ENCODE measurements around the gene LNP1.

Gene LNP1

DNA sequence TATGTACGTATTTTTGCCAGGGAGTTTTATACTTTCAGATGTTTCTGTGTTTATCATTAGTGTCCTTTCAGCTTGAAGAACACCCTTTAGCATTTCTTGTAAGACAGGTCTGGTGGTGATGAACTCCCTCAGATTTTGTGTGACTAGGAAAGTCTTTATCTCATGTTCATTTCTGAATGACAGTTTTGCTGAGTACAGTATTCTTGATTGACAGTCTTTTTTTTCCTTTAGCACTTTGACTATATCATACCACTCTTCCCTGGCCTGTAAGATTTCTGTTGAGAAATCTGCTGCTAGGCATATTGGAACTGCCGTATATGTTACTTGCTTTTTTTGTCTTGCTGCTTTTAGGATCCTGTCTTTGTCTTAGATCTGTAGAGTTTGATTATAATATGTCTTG, 5.8 kb downstream of the LNP1 start:
- Mint-ChIP-seq H3K4me3 (no peak overlapping the region), H3K27me3 (no peaks in the 10 kb centered on the region), H3K27ac (no peak overlapping the region), H3K9me3 (peaks cover 14 to 15% of the 10 kb centered on the region in 2 donors), H3K36me3 (peaks cover 29 to 31% of the 10 kb centered on the region in 2 donors), H3K4me1 (peaks cover 0 to 9% of the 10 kb centered on the region in 2 donors)
- DNase-seq: no peak
- ATAC-seq (replicated peaks): no peak

DNA sequence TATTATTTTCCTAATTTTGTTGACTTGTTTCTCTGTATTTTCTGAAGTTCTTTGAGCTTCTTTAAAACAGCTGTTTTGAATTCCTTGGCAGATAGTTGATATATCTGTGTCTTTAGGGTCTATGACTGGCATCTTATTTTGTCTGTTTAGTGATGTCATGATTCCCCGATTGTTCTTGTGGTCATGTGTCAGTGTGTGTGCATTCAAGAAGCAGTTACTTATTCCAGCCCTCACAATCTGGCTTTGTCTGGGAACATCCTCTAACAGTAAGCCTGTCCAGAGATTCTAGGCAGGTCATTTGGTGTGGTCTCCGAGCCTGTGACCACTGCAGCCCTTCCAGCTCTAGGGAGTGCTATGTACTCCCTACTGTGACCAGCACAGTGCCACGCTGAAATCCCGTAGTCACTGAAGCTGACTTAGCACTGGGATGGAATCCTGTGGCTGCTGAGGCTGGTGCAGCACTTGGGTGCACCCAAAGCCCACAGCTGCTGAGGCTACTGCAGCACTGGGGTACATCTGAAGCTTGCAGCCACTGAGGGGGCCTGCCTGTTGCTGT, 6.7 kb downstream of the LNP1 start:
- Mint-ChIP-seq H3K4me1 (peaks cover 0 to 8% of the 10 kb centered on the region in 2 donors), H3K4me3 (no peak overlapping the region), H3K9me3 (peaks cover 14 to 15% of the 10 kb centered on the region in 2 donors), H3K27ac (no peak overlapping the region), H3K36me3 (peaks cover 29 to 36% of the 10 kb centered on the region in 2 donors), H3K27me3 (no peaks in the 10 kb centered on the region)
- DNase-seq (no peak), ATAC-seq (replicated peaks) (no peak)

- Mint-ChIP-seq H3K4me1 (peaks cover 0 to 6% of the 10 kb centered on the region in 2 donors), H3K4me3 (no peak overlapping the region), H3K36me3 (peaks cover 25 to 34% of the 10 kb centered on the region in 2 donors), H3K27ac (no peak overlapping the region), H3K9me3 (peaks cover 14 to 15% of the 10 kb centered on the region in 2 donors), H3K27me3 (no peaks in the 10 kb centered on the region)
- ATAC-seq (replicated peaks): no peak
- DNase-seq: no peak
Observed at GRCh38 chr3:100411091-100411982, 10.0 kb downstream of the LNP1 start.

GRCh38 chr3:100412912-100413590, 11.7 kb downstream of the LNP1 start:
- peaks cover 16 to 25% of the 10 kb centered on the region in 2 donors for H3K36me3 Mint-ChIP-seq
- H3K27me3 Mint-ChIP-seq: no peaks in the 10 kb centered on the region
- H3K27ac Mint-ChIP-seq: no peak overlapping the region
- H3K9me3 Mint-ChIP-seq: peaks cover 6 to 7% of the 10 kb centered on the region in 2 donors
- ATAC-seq (replicated peaks) (no peak), DNase-seq (no peak)
- H3K4me1 Mint-ChIP-seq: peaks cover 0 to 6% of the 10 kb centered on the region in 2 donors
- no peak overlapping the region for H3K4me3 Mint-ChIP-seq

- Mint-ChIP-seq H3K4me3 (no peak overlapping the region), H3K9me3 (peaks cover 6 to 7% of the 10 kb centered on the region in 2 donors), H3K27ac (no peak overlapping the region), H3K36me3 (peaks cover 16 to 25% of the 10 kb centered on the region in 2 donors), H3K27me3 (no peaks in the 10 kb centered on the region), H3K4me1 (peaks cover 0 to 6% of the 10 kb centered on the region in 2 donors)
- no peak for ATAC-seq (replicated peaks)
- no peak for DNase-seq
Observed at GRCh38 chr3:100413613-100414012, 12.3 kb downstream of the LNP1 start.

DNA sequence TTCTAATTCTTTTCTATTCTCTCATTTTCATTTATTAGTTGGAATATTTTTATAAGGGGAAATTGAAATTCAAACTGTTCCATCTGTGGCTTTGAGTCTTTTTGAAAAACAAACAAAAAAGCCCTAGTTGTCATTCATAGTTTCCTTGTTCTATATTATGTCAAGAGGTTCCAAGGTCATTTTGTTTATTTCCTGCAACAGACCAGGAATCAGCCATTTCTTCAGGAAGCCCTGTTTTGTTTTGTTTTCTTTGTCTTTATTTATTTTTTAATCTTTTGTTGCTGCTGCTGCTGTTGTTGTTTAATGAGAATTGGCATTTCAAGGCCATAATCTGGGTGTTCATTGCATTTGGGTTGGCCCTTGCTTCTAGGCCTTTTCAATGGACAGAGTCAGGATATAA, 14.8 kb downstream of the LNP1 start:
- Mint-ChIP-seq H3K9me3 (peaks cover 1 to 5% of the 10 kb centered on the region in 2 donors), H3K27me3 (no peaks in the 10 kb centered on the region), H3K4me3 (no peak overlapping the region), H3K4me1 (peaks cover 5 to 6% of the 10 kb centered on the region in 2 donors), H3K36me3 (peaks cover 5 to 15% of the 10 kb centered on the region in 2 donors), H3K27ac (no peak overlapping the region)
- ATAC-seq (replicated peaks) (no peak), DNase-seq (no peak)

GRCh38 chr3:100416863-100417262, 15.5 kb downstream of the LNP1 start:
- H3K4me3 Mint-ChIP-seq: no peak overlapping the region
- no peak for ATAC-seq (replicated peaks)
- no peaks in the 10 kb centered on the region for H3K9me3 Mint-ChIP-seq
- DNase-seq: no peak
- H3K36me3 Mint-ChIP-seq: peaks cover 0 to 8% of the 10 kb centered on the region in 2 donors
- no peaks in the 10 kb centered on the region for H3K27me3 Mint-ChIP-seq
- peaks cover 5 to 6% of the 10 kb centered on the region in 2 donors for H3K4me1 Mint-ChIP-seq
- no peak overlapping the region for H3K27ac Mint-ChIP-seq

GRCh38 chr3:100419406-100419805, 18.1 kb downstream of the LNP1 start:
- Mint-ChIP-seq H3K9me3 (no peaks in the 10 kb centered on the region), H3K27me3 (no peaks in the 10 kb centered on the region), H3K4me1 (peaks cover 0 to 5% of the 10 kb centered on the region in 2 donors), H3K27ac (no peak overlapping the region), H3K36me3 (no peaks in the 10 kb centered on the region), H3K4me3 (no peak overlapping the region)
- peak; percentile 42 to 59 for ATAC-seq (replicated peaks)
- DNase-seq: no peak

DNA sequence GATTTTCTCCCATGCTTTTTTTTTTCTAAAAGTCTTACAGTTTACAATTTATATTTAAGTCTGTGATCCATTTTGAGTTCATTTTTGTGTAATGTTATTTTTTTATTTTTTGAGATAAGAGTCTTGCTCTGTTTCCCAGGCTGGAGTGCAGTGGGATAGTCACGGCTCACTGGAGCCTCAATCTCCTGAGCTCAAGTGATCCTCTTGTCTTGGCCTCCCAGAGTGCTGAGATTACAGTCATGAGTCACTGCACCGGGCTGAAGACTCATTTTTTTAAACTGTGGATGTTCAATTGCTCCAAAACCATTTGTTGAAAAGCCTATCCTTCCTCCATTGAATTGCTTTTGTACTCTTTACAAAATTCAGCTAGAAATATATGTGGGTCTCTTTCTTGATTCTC, 19.5 kb downstream of the LNP1 start:
- H3K27me3 Mint-ChIP-seq: no peaks in the 10 kb centered on the region
- no peaks in the 10 kb centered on the region for H3K9me3 Mint-ChIP-seq
- no peak overlapping the region for H3K27ac Mint-ChIP-seq

DNA sequence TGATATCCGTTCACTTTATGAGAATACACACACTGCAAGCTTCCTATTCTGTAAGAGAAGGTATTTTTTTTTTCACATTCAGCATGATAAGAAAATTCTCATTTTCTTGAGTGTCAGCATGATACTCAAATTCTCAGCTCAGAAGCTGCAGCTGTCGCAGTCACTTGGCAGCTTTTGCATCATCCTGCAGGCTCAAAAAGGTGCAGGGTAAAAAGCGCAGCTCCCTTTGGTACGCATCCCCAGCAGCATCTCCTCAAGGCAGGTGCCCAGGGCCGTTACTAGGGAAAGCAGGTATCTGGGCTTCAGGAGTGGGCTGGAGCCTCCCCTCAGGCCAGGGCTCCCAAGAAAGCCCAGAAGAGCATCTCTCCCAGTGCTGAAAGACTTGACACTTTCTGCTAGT, 22.3 kb downstream of the LNP1 start:
- H3K36me3 Mint-ChIP-seq: no peaks in the 10 kb centered on the region

More for the DNA sequence above, 19.5 kb downstream of the LNP1 start:
- Mint-ChIP-seq H3K4me1 (peaks cover 0 to 5% of the 10 kb centered on the region in 2 donors), H3K36me3 (no peaks in the 10 kb centered on the region), H3K4me3 (no peak overlapping the region)
- DNase-seq (no peak), ATAC-seq (replicated peaks) (no peak)

GRCh38 chr3:100424261-100424660, 22.9 kb downstream of the LNP1 start:
- no peak overlapping the region for H3K4me3 Mint-ChIP-seq
- H3K9me3 Mint-ChIP-seq: no peaks in the 10 kb centered on the region
- DNase-seq (no peak), ATAC-seq (replicated peaks) (no peak)
- H3K27me3 Mint-ChIP-seq: no peaks in the 10 kb centered on the region
- no peaks in the 10 kb centered on the region for H3K36me3 Mint-ChIP-seq
- no peak overlapping the region for H3K27ac Mint-ChIP-seq
- H3K4me1 Mint-ChIP-seq: peaks cover 0 to 5% of the 10 kb centered on the region in 2 donors

More for the DNA sequence above, 22.3 kb downstream of the LNP1 start:
- no peaks in the 10 kb centered on the region for H3K27me3 Mint-ChIP-seq
- no peaks in the 10 kb centered on the region for H3K9me3 Mint-ChIP-seq
- no peak overlapping the region for H3K4me3 Mint-ChIP-seq
- DNase-seq (no peak), ATAC-seq (replicated peaks) (no peak)
- H3K4me1 Mint-ChIP-seq: peaks cover 0 to 5% of the 10 kb centered on the region in 2 donors
- H3K27ac Mint-ChIP-seq: no peak overlapping the region

- no peak for ATAC-seq (replicated peaks)
- Mint-ChIP-seq H3K4me1 (no peaks in the 10 kb centered on the region), H3K4me3 (no peak overlapping the region)
Observed at GRCh38 chr3:100425316-100425715, 24.0 kb downstream of the LNP1 start.

GRCh38 chr3:100426067-100426682, 24.8 kb downstream of the LNP1 start:
- no peak for DNase-seq
- H3K4me3 Mint-ChIP-seq: no peak overlapping the region
- no peaks in the 10 kb centered on the region for H3K4me1 Mint-ChIP-seq
- H3K36me3 Mint-ChIP-seq: no peaks in the 10 kb centered on the region
- H3K9me3 Mint-ChIP-seq: no peaks in the 10 kb centered on the region
- no peaks in the 10 kb centered on the region for H3K27me3 Mint-ChIP-seq
- no peak for ATAC-seq (replicated peaks)
- no peak overlapping the region for H3K27ac Mint-ChIP-seq

More at GRCh38 chr3:100425316-100425715, 24.0 kb downstream of the LNP1 start:
- no peak for DNase-seq
- no peaks in the 10 kb centered on the region for H3K36me3 Mint-ChIP-seq
- no peak overlapping the region for H3K27ac Mint-ChIP-seq
- H3K9me3 Mint-ChIP-seq: no peaks in the 10 kb centered on the region
- H3K27me3 Mint-ChIP-seq: no peaks in the 10 kb centered on the region

DNA sequence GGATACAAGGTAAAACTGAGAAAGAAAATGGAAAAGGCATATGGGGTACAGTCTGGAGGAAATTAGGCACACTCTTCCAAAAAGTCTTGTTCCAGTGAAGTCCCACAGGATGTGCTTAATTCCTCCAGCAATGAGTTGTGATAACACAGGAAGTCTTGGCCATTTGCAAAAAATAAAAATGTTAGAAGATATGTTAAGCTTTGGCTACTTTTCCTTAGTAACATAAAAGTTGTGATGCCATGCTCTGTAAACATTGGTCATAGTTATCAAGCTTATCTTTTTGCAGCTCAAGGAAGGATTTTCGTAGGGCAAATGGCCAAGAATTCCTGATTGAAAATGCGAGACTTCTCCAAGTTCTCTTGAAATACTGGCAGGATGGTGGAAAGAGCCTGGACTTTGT, 26.4 kb downstream of the LNP1 start:
- DNase-seq: no peak
- H3K4me1 Mint-ChIP-seq: no peaks in the 10 kb centered on the region
- ATAC-seq (replicated peaks): no peak
- no peak overlapping the region for H3K27ac Mint-ChIP-seq
- H3K36me3 Mint-ChIP-seq: no peaks in the 10 kb centered on the region
- H3K4me3 Mint-ChIP-seq: no peak overlapping the region
- H3K27me3 Mint-ChIP-seq: no peaks in the 10 kb centered on the region
- H3K9me3 Mint-ChIP-seq: no peaks in the 10 kb centered on the region

Data from stimulated activated naive B cell treated with anti-CD40 and anti-IgM and Interleukin-4, amounts not matched to agents 10 μg/mL and 1 μg/mL and 100 μg/mL, for 72 hours (primary cell).